HCT116 (cell line): ENCODE results near the gene EHD4. TPM values are rescaled to one million over a fixed set of nuclear protein-coding genes. Genes with fewer than 3 reads are reported as not detected.

Experiments used
- ATAC-seq: fragments of 200-7000 bp; cut with Tn5 transposase; 2 replicates; pipeline ENCODE4 v1.9.1; 2020; ENCODE audit warnings: mild to moderate bottlenecking, moderate library complexity
- BruUV-seq: library from RNA; stranded (reverse); fragments of 400-500 nt; replicated peaks from 2 replicates; lab custom pipeline; 2021; lab: Mats Ljungman, UMichigan
- CTCF ChIA-PET: fragments of 300-600 bp; sonication (Branson Sonifier 250); formaldehyde crosslinking; loops from one replicate; lab custom pipeline; 2021; ENCODE audit warnings: antibody characterized with exemption; lab: Charles Lee
- POLR2A ChIA-PET: fragments of 300-600, 350-600 bp; sonication (Branson Sonifier 250); formaldehyde crosslinking; loops from one replicate; lab custom pipeline; 2021; ENCODE audit warnings: antibody characterized with exemption; lab: Charles Lee
- RAD21 ChIA-PET, 2 experiments: fragments of 300-600 bp; sonication (Branson Sonifier 250); formaldehyde crosslinking; loops; one replicate each; lab custom pipeline; 2023; ENCODE audit warnings: low total read pairs in 2 of 2; ENCODE audit not compliant: uncharacterized antibody in 2 of 2, unreplicated experiment in 2 of 2, low non-redundant PET in 1 of 2; lab: Charles Lee
- DNase-seq: peaks from one replicate; pipeline ENCODE4 v3.0.0-alpha.2; 2010; ENCODE audit warnings: low read depth, low spot score
- H2AFZ ChIP-seq: fragments of 200-600 bp; shearing (Covaris generic), sonication (generic); 2 replicates; pipeline ENCODE4 v1.6.1; 2017; ENCODE audit warnings: low read depth, mixed run types, mixed read lengths, antibody characterized with exemption, low read length; ENCODE audit not compliant: poor library complexity, severe bottlenecking
- H3K27ac ChIP-seq: 2 replicates; pipeline ENCODE4 v1.5.1; 2012; ENCODE audit warnings: low read depth, low read length
- H3K27me3 ChIP-seq: fragments of 200-600 bp; sonication (generic); 2 replicates; pipeline ENCODE4 v1.6.1; 2016; ENCODE audit warnings: mixed run types, low read length, mixed read lengths; ENCODE audit not compliant: insufficient read depth
- H3K36me3 ChIP-seq, 2 experiments: fragments of 200-500 bp in 1 of 2; fragments of 200-600 bp in 1 of 2; sonication (Bioruptor generic) in 1 of 2; sonication (generic) in 1 of 2; 2 replicates each; pipeline versions ENCODE4 v1.5.1 to v1.6.1; 2014 to 2016; ENCODE audit warnings: low read length in 2 of 2, inconsistent platforms in 1 of 2, mixed read lengths in 1 of 2, mixed run types in 1 of 2; ENCODE audit not compliant: insufficient read depth in 2 of 2, control insufficient read depth in 1 of 2
- H3K4me1 ChIP-seq, 2 experiments: fragments of 200-600 bp in 1 of 2; sonication (generic) in 1 of 2; 2 replicates each; pipeline versions ENCODE4 v1.5.1 to v1.6.1; 2012 to 2017; ENCODE audit warnings: low read length in 2 of 2, inconsistent platforms in 1 of 2, mild to moderate bottlenecking in 1 of 2, mixed read lengths in 1 of 2, mixed run types in 1 of 2, moderate library complexity in 1 of 2; ENCODE audit not compliant: insufficient read depth in 2 of 2, control insufficient read depth in 1 of 2
- H3K4me2 ChIP-seq: fragments of 200-600 bp; sonication (generic); 2 replicates; pipeline ENCODE4 v1.6.1; 2017; ENCODE audit warnings: mixed run types, low read length, mixed read lengths
- H3K4me3 ChIP-seq, 2 experiments: fragments of 200-600 bp in 1 of 2; sonication (generic) in 1 of 2; replicated peaks in 1 of 2; 2 replicates each; pipeline ENCODE4 v1.5.1; 2011 to 2016; ENCODE audit warnings: low read length in 2 of 2, control low read depth in 1 of 2, low read depth in 1 of 2, mild to moderate bottlenecking in 1 of 2, mixed read lengths in 1 of 2, mixed run types in 1 of 2
- H3K79me2 ChIP-seq: fragments of 200-600 bp; sonication (generic); 2 replicates; pipeline ENCODE4 v1.6.1; 2017; ENCODE audit warnings: mild to moderate bottlenecking, mixed run types, low read length, moderate library complexity, mixed read lengths; ENCODE audit not compliant: insufficient read depth
- H3K9ac ChIP-seq: fragments of 200-600 bp; sonication (generic); 2 replicates; pipeline ENCODE4 v1.6.1; 2016; ENCODE audit warnings: low read length, mixed read lengths
- H3K9me2 ChIP-seq: fragments of 200-600 bp; sonication (generic), shearing (Covaris generic); 2 replicates; pipeline ENCODE4 v1.6.1; 2017; ENCODE audit warnings: mixed run types, mild to moderate bottlenecking, moderate library complexity; ENCODE audit not compliant: insufficient read depth
- H3K9me3 ChIP-seq, 2 experiments: fragments of 200-500 bp in 1 of 2; fragments of 200-600 bp in 1 of 2; sonication (Bioruptor generic) in 1 of 2; sonication (generic) in 1 of 2; 2 replicates each; pipeline ENCODE4 v1.6.1; 2014 to 2017; ENCODE audit warnings: low read length in 2 of 2, mixed read lengths in 2 of 2, inconsistent platforms in 1 of 2, low read depth in 1 of 2, mild to moderate bottlenecking in 1 of 2, mixed run types in 1 of 2, moderate library complexity in 1 of 2; ENCODE audit not compliant: control insufficient read depth in 1 of 2, insufficient read depth in 1 of 2
- H4K20me1 ChIP-seq: fragments of 200-600 bp; sonication (generic), shearing (Covaris generic); 2 replicates; pipeline ENCODE4 v1.6.1; 2017; ENCODE audit warnings: mixed run types, mild to moderate bottlenecking, moderate library complexity; ENCODE audit not compliant: insufficient read depth
- EGR1 ChIP-seq: IDR thresholded peaks from 2 replicates; pipeline ENCODE4 v1.6.1; 2012; ENCODE audit warnings: low read depth
- POLR2A ChIP-seq: IDR thresholded peaks from 2 replicates; pipeline ENCODE4 v1.7.0; 2011; ENCODE audit warnings: borderline replicate concordance; ENCODE audit not compliant: insufficient read depth, insufficient read length; ENCODE audit errors: extremely low read depth
- SRF ChIP-seq: IDR thresholded peaks from 2 replicates; pipeline ENCODE4 v1.6.1; 2012; ENCODE audit warnings: low read depth
- YY1 ChIP-seq: IDR thresholded peaks from 2 replicates; pipeline ENCODE4 v1.6.1; 2011; ENCODE audit warnings: low read length, low read depth, moderate library complexity, mild to moderate bottlenecking; ENCODE audit not compliant: insufficient replicate concordance; ENCODE audit errors: extremely low read depth
- ZNF274 ChIP-seq: fragments of 200-500 bp; sonication (Bioruptor generic); IDR thresholded peaks from 2 replicates; pipeline ENCODE4 v1.6.1; 2014; ENCODE audit warnings: mild to moderate bottlenecking, low read depth, low read length, inconsistent platforms
- intact Hi-C: fragments of 100-400 bp; cut with micrococcal nuclease; formaldehyde crosslinking; loops from 2 replicates; pipeline ENCODE4 v1.10.0; 2022
- total RNA-seq: library from RNA; stranded (reverse); gene quantifications from one replicate; pipeline ENCODE4 v1.2.1, GENCODE V29; 2021; ENCODE audit not compliant: unreplicated experiment
- TF ChIP-seq, protein P1 (sequence below): IDR thresholded peaks from 2 replicates; pipeline ENCODE4 v1.6.1; 2011; ENCODE audit warnings: mild to moderate bottlenecking, low read length, moderate library complexity; ENCODE audit not compliant: insufficient replicate concordance; ENCODE audit errors: extremely low read depth

EHD4 gene
- total RNA-seq, 1 experiment from 2014 or later, result 28.0 TPM

DNA sequence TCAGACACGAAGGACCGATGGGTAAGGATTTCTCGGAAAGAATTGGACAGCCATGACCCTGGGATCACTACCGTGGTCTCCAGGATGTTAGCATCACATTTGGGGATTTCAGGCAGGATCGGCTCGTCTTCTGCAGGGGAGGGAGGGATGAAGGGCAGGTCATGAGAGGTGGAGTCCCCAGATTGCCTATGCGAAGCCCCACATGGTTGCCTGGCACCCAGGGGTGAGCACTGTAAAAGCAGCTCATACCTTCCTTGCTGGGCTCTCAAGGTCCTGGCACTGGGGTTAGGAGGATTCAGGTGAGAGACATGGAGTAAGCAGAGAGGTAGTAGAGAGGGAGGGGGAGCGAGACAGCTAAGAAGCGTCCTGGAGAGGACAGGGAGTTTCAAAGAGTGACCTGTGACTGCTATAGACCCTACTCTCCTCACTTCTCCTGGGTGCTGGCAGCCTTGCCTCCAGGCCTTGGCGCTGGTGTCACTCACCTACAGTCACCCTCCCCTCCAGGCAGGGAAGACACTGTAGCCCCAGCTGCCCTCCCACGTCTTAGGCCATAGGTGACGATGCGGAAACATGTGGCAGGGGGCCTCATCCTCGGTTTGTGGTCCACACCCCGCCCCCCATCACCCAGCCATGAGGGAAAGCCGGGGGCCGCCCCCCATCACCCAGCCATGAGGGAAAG lies 15.0 kb upstream of the EHD4 start:
- Histone ChIP-seq H2AFZ (no peak overlapping the region), H3K79me2 (no peaks in the 10 kb centered on the region), H4K20me1 (no peaks in the 10 kb centered on the region), H3K4me3 (no peak overlapping the region), H3K27me3 (no peaks in the 10 kb centered on the region), H3K9me3 (no peaks in the 10 kb centered on the region)
- no peak for DNase-seq
- POLR2A ChIA-PET, result interaction anchor here (1.5 kb wide), 1 partner anchor 15 kb away, joined by 3 read pairs; the partner anchor contains the start of gene EHD4
- RAD21 ChIA-PET, result no interaction called here
- TF ChIP-seq, protein P1, sequence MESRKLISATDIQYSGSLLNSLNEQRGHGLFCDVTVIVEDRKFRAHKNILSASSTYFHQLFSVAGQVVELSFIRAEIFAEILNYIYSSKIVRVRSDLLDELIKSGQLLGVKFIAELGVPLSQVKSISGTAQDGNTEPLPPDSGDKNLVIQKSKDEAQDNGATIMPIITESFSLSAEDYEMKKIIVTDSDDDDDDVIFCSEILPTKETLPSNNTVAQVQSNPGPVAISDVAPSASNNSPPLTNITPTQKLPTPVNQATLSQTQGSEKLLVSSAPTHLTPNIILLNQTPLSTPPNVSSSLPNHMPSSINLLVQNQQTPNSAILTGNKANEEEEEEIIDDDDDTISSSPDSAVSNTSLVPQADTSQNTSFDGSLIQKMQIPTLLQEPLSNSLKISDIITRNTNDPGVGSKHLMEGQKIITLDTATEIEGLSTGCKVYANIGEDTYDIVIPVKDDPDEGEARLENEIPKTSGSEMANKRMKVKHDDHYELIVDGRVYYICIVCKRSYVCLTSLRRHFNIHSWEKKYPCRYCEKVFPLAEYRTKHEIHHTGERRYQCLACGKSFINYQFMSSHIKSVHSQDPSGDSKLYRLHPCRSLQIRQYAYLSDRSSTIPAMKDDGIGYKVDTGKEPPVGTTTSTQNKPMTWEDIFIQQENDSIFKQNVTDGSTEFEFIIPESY, result no peak
- no peak for TF ChIP-seq SRF
- TF ChIP-seq POLR2A, result no peak
- no peak for TF ChIP-seq ZNF274
- TF ChIP-seq EGR1, result no peak
- no peak for TF ChIP-seq YY1
- TF ChIP-seq, all 23 proteins: peak for 0
- H3K36me3 ChIP-seq, result no peaks in the 10 kb centered on the region
- no peak overlapping the region for H3K9ac ChIP-seq
- intact Hi-C loops, result no loop called here
- ATAC-seq, result no peak
- H3K4me2 ChIP-seq, result no peak overlapping the region
- no TSS peak for BruUV-seq
- H3K4me1 ChIP-seq, result no peaks in the 10 kb centered on the region
- H3K27ac ChIP-seq, result no peak overlapping the region
- CTCF ChIA-PET, result no interaction called here
- H3K9me2 ChIP-seq, result no peaks in the 10 kb centered on the region
